Vagina (tissue), 2 donors: ENCODE data around the gene SNX9.

Experiments used
- POLR2A ChIP-seq, 2 donors: fragments of 450-650 bp; IDR thresholded peaks; one replicate each; pipeline ENCODE4 v1.6.1; 2017; ENCODE audit warnings: antibody characterized with exemption in 2 of 2, mild to moderate bottlenecking in 2 of 2, moderate library complexity in 2 of 2
- POLR2AphosphoS5 ChIP-seq, 2 donors: sonication (generic); formaldehyde crosslinking; IDR thresholded peaks; one replicate each; pipeline ENCODE4 v1.9.0; 2017; ENCODE audit warnings: antibody characterized with exemption in 2 of 2, mild to moderate bottlenecking in 2 of 2, low read depth in 1 of 2; ENCODE audit not compliant: insufficient read depth in 1 of 2
- TF ChIP-seq, protein P1 (sequence below), 3 experiments: fragments of 450-650 bp in 2 of 3; fragments of 200-600 bp in 1 of 3; sonication (generic) in 1 of 3; IDR thresholded peaks; one replicate each; pipeline ENCODE4 v1.5.1; 2017 to 2019; ENCODE audit warnings: antibody characterized with exemption in 3 of 3, mild to moderate bottlenecking in 2 of 3, moderate library complexity in 2 of 3

DNA sequence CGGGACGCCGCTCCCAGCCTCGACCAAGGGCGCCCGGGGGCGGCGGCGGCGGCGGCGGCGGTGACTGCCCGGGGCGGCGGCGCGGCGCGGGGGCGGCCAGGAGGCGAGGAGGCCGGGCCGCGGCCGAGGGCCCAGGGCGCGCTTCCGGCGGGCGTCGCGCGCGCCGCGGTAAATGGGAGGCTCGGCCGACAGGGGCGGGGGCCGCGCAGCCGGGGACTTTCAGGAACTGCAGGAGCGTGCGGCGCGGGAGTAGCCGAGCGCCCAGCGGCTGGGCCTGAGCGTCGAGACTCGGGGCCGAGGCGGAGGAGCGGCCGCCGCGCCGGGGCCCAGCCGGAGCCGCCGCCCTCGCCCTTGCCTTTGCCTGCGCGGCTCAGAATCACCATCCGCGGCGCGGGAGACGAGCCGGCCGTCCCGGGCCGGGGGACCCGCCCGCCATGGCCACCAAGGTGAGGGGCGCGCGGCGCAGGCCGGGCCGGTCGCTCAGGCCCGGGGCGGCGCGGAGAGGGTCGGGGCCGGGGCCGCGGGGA, at the start of gene SNX9:
- TF ChIP-seq POLR2A (IDR thresholded peaks at IDR 0.05) (peak in 1 of 2 donors; percentile 78), POLR2AphosphoS5 (IDR thresholded peaks at IDR 0.05; ENCODE audit: insufficient read depth in 1 of 2, low read depth in 1 of 2) (peak in 1 of 2 donors; percentile 9)
- TF ChIP-seq, protein P1, sequence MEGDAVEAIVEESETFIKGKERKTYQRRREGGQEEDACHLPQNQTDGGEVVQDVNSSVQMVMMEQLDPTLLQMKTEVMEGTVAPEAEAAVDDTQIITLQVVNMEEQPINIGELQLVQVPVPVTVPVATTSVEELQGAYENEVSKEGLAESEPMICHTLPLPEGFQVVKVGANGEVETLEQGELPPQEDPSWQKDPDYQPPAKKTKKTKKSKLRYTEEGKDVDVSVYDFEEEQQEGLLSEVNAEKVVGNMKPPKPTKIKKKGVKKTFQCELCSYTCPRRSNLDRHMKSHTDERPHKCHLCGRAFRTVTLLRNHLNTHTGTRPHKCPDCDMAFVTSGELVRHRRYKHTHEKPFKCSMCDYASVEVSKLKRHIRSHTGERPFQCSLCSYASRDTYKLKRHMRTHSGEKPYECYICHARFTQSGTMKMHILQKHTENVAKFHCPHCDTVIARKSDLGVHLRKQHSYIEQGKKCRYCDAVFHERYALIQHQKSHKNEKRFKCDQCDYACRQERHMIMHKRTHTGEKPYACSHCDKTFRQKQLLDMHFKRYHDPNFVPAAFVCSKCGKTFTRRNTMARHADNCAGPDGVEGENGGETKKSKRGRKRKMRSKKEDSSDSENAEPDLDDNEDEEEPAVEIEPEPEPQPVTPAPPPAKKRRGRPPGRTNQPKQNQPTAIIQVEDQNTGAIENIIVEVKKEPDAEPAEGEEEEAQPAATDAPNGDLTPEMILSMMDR (IDR thresholded peaks at IDR 0.05) = no peak
